H1 (cell line): ENCODE results near the gene PPWD1.

Experiments
- ATF3 ChIP-seq: IDR thresholded peaks from 2 replicates; pipeline ENCODE4 v1.6.1; 2011; ENCODE audit warnings: low read depth, mild to moderate bottlenecking, low read length; ENCODE audit not compliant: insufficient read depth
- CBX5 ChIP-seq: fragments of 300-800, 300-1000 bp; sonication (generic); IDR thresholded peaks from 2 replicates; pipeline ENCODE4 v1.7.1; 2016; ENCODE audit warnings: antibody characterized with exemption, low read length, low read depth
- CTCF ChIP-seq, 3 experiments: IDR thresholded peaks; 1 replicate in 2 of 3; 2 replicates in 1 of 3; pipeline versions ENCODE4 v1.5.1 to v1.6.1; 2011; ENCODE audit warnings: low read length in 3 of 3, mild to moderate bottlenecking in 3 of 3, inconsistent platforms in 2 of 3, low read depth in 1 of 3, moderate library complexity in 1 of 3; ENCODE audit not compliant: insufficient read depth in 1 of 3; ENCODE audit errors: control extremely low read depth in 1 of 3
- EP300 ChIP-seq, 2 experiments: IDR thresholded peaks; 1 replicate in 1 of 2; 2 replicates in 1 of 2; pipeline ENCODE4 v1.6.1; 2011 to 2012; ENCODE audit warnings: low read depth in 2 of 2, low read length in 2 of 2, mild to moderate bottlenecking in 2 of 2, borderline replicate concordance in 1 of 2, inconsistent platforms in 1 of 2, moderate library complexity in 1 of 2
- POLR2A ChIP-seq, 2 experiments: IDR thresholded peaks; 1 replicate in 1 of 2; 2 replicates in 1 of 2; pipeline ENCODE4 v1.6.1; 2011; ENCODE audit warnings: low read depth in 2 of 2, low read length in 2 of 2, mild to moderate bottlenecking in 2 of 2; ENCODE audit errors: control extremely low read depth in 1 of 2
- RAD21 ChIP-seq, 2 experiments: IDR thresholded peaks in 1 of 2; conservative IDR thresholded peaks in 1 of 2; 2 replicates each; pipeline ENCODE4 v1.6.1; 2011; ENCODE audit warnings: low read depth in 2 of 2, low read length in 2 of 2, improper control_type of control experiment in 1 of 2, inconsistent platforms in 1 of 2, mild to moderate bottlenecking in 1 of 2, moderate library complexity in 1 of 2
- SUZ12 ChIP-seq: fragments of 200-600 bp; sonication (generic); IDR thresholded peaks from 2 replicates; pipeline ENCODE4 v1.6.1; 2012; ENCODE audit warnings: mild to moderate bottlenecking, inconsistent platforms, low read length, moderate library complexity, mixed read lengths
- USF2 ChIP-seq: IDR thresholded peaks from 2 replicates; pipeline ENCODE4 v1.6.1; 2011; ENCODE audit warnings: low read length, improper control_type of control experiment
- ZNF274 ChIP-seq: IDR thresholded peaks from 2 replicates; pipeline ENCODE4 v1.7.0; 2012; ENCODE audit warnings: low read length, borderline replicate concordance; ENCODE audit errors: extremely low read depth

DNA sequence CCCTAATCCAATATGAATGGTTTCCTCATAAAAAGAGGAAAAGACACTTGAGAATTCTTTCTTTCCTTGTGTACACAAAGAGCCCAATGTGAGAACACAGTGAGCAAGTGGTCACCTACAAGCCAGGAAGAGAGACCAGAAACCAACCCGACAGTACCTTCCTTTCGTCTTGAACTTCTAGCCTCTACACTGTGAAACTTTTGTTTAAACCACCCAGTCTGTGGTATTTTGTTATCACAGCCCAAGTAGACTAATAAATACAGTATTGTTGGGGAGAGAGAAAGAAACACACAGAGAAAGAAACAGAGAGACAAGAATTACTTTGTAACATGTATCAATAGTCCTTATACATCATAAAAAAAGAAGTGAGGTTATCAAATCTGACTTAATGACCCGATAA is 37.4 kb upstream of the PPWD1 start:
- TF ChIP-seq POLR2A (IDR thresholded peaks at IDR 0.05; ENCODE audit: control extremely low read depth in 1 of 2, low read depth in 2 of 2, low read length in 2 of 2) (no peak), CTCF (IDR thresholded peaks at IDR 0.05; ENCODE audit: control extremely low read depth in 1 of 3, insufficient read depth in 1 of 3, low read depth in 1 of 3, low read length in 3 of 3) (no peak), ATF3 (no peak), USF2 (no peak), RAD21 (IDR thresholded peaks at IDR 0.05 in 1 of 2, conservative IDR thresholded peaks at IDR 0.05 in 1 of 2; ENCODE audit: low read depth in 2 of 2, low read length in 2 of 2) (no peak), EP300 (IDR thresholded peaks at IDR 0.05; ENCODE audit: borderline replicate concordance in 1 of 2, low read depth in 2 of 2, low read length in 2 of 2) (no peak), CBX5 (no peak), ZNF274 (no peak), SUZ12 (no peak)
